Nephron (organoid): ENCODE data around the gene DDX3X.
"Not testable (repeated sequence)": the region's sequence is repeated elsewhere in the genome, so short reads cannot be mapped to it uniquely, and the experiment has no call there.

Experiments used
- H3K27ac Mint-ChIP-seq, 3 experiments: 2 replicates each; pipeline ENCODE4 v1.8.0; 2020; ENCODE audit warnings: mixed read lengths in 3 of 3, mild to moderate bottlenecking in 2 of 3, moderate library complexity in 1 of 3
- H3K27me3 Mint-ChIP-seq: 2 replicates; pipeline ENCODE4 v1.8.0; 2021; ENCODE audit warnings: low read depth, mild to moderate bottlenecking, moderate library complexity, mixed read lengths
- H3K36me3 Mint-ChIP-seq: 2 replicates; pipeline ENCODE4 v1.8.0; 2020; ENCODE audit warnings: low read depth, mixed read lengths
- H3K4me1 Mint-ChIP-seq: 2 replicates; pipeline ENCODE4 v1.8.0; 2020; ENCODE audit warnings: mixed read lengths
- H3K4me3 Mint-ChIP-seq, 3 experiments: 2 replicates each; pipeline ENCODE4 v1.8.0; 2020; ENCODE audit warnings: mild to moderate bottlenecking in 3 of 3, mixed read lengths in 3 of 3, moderate library complexity in 2 of 3
- H3K9me3 Mint-ChIP-seq: 2 replicates; pipeline ENCODE4 v1.8.0; 2020; ENCODE audit warnings: mixed read lengths
- CTCF ChIP-seq, 3 experiments: fragments of 200-600 bp; sonication (generic); IDR thresholded peaks; one replicate each; pipeline ENCODE4 v1.5.0; 2021; ENCODE audit warnings: antibody characterized with exemption in 3 of 3; ENCODE audit not compliant: unreplicated experiment in 3 of 3

DDX3X gene

GRCh38 chrX:41333744-41334362 lies at the start of gene DDX3X:
DDX3X (plus strand) TSS chrX:41334162; CDS start chrX:41334253, 91 bp downstream.
- H3K27ac Mint-ChIP-seq: peak within 1 kb of the TSS; percentile 100
- H3K4me1 Mint-ChIP-seq: peaks cover 22% of the 10 kb centered on the region
- no peaks in the 10 kb centered on the region for H3K27me3 Mint-ChIP-seq
- peaks cover 4% of the 10 kb centered on the region for H3K9me3 Mint-ChIP-seq
- peak within 1 kb of the TSS; percentile 95 to 98 (median 96) for H3K4me3 Mint-ChIP-seq
- peaks cover 14% of the 10 kb centered on the region for H3K36me3 Mint-ChIP-seq
- TF ChIP-seq CTCF (IDR thresholded peaks at IDR 0.05; ENCODE audit: unreplicated experiment in 3 of 3): no peak

GRCh38 chrX:41285928-41286327 lies 48.0 kb upstream of the DDX3X start:
- H3K27ac Mint-ChIP-seq, H3K4me1 Mint-ChIP-seq, H3K4me3 Mint-ChIP-seq, H3K36me3 Mint-ChIP-seq, H3K27me3 Mint-ChIP-seq: not testable (repeated sequence)
- H3K9me3 Mint-ChIP-seq: peaks cover 17% of the 10 kb centered on the region

GRCh38 chrX:41288641-41289040 lies 45.3 kb upstream of the DDX3X start:
- Mint-ChIP-seq H3K36me3 (no peaks in the 10 kb centered on the region), H3K9me3 (peaks cover 29% of the 10 kb centered on the region), H3K4me1 (peaks cover 5% of the 10 kb centered on the region), H3K4me3 (no peak overlapping the region), H3K27me3 (no peaks in the 10 kb centered on the region), H3K27ac (peak overlapping the region; percentile 7 to 76 (median 64))
- TF ChIP-seq CTCF (IDR thresholded peaks at IDR 0.05; ENCODE audit: unreplicated experiment in 3 of 3): no peak

- H3K36me3 Mint-ChIP-seq: no peaks in the 10 kb centered on the region
- no peak overlapping the region for H3K4me3 Mint-ChIP-seq
- no peaks in the 10 kb centered on the region for H3K27me3 Mint-ChIP-seq
- peak overlapping the region in 2 of 3 experiments; percentile 10 to 64 for H3K27ac Mint-ChIP-seq
- peaks cover 26% of the 10 kb centered on the region for H3K9me3 Mint-ChIP-seq
- TF ChIP-seq CTCF (IDR thresholded peaks at IDR 0.05; ENCODE audit: unreplicated experiment in 3 of 3): no peak
- peaks cover 5% of the 10 kb centered on the region for H3K4me1 Mint-ChIP-seq
These were observed 44.9 kb upstream of the DDX3X start for GRCh38 chrX:41289095-41289494.

- TF ChIP-seq CTCF (IDR thresholded peaks at IDR 0.05; ENCODE audit: unreplicated experiment in 3 of 3): no peak
- peaks cover 30% of the 10 kb centered on the region for H3K9me3 Mint-ChIP-seq
- no peaks in the 10 kb centered on the region for H3K36me3 Mint-ChIP-seq
- H3K4me3 Mint-ChIP-seq: no peak overlapping the region
- H3K4me1 Mint-ChIP-seq: peaks cover 5% of the 10 kb centered on the region
- H3K27me3 Mint-ChIP-seq: no peaks in the 10 kb centered on the region
- peak overlapping the region; percentile 37 to 59 (median 43) for H3K27ac Mint-ChIP-seq
These were observed 42.7 kb upstream of the DDX3X start for GRCh38 chrX:41291309-41291708.

GRCh38 chrX:41293269-41293668 lies 40.7 kb upstream of the DDX3X start:
- H3K36me3 Mint-ChIP-seq: no peaks in the 10 kb centered on the region
- no peaks in the 10 kb centered on the region for H3K27me3 Mint-ChIP-seq
- peaks cover 5% of the 10 kb centered on the region for H3K4me1 Mint-ChIP-seq
- no peak for TF ChIP-seq CTCF (IDR thresholded peaks at IDR 0.05; ENCODE audit: unreplicated experiment in 3 of 3)
- H3K9me3 Mint-ChIP-seq: peaks cover 30% of the 10 kb centered on the region
- H3K4me3 Mint-ChIP-seq: no peak overlapping the region
- no peak overlapping the region for H3K27ac Mint-ChIP-seq
